Measurements from ENCODE around the gene GRK1.

Gene GRK1

GRCh38 chr13:113783200-113783881 lies 116.3 kb downstream of the GRK1 start:
- DNase-seq = no peak

DNA sequence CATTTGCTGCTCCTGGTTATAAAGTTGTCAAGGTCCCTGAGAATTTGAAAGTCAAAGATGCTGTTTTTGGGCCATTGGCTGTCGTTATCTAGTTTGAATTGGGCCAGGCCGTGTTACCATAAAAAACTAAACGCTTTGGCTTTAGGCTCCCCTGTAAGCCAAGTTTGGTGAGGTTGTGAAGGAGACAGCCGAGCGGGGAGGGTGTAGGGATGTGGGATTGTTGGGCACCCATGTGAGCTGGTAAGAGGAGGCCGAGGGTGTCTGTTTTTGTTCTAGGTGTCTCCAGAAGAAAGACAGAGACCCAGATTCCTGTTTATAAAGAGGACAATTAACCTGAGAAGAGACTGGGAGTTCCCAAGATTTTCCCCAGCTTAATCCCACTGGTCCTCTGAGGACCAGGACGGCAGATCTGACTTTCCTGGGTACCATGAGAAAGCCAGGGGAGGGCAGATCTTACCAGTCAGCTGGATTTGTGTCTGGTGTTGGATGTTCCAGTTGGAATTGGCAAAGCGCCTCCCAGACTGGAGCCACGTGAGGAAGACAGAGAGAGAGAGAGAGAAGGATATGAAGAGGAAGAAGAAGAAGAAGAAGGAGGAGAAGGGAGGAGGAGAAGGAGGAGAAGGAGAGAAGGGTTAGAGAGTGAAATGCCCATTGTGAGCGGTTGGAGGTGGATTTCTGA lies 117.1 kb downstream of the GRK1 start:
- no peak for DNase-seq

DNA sequence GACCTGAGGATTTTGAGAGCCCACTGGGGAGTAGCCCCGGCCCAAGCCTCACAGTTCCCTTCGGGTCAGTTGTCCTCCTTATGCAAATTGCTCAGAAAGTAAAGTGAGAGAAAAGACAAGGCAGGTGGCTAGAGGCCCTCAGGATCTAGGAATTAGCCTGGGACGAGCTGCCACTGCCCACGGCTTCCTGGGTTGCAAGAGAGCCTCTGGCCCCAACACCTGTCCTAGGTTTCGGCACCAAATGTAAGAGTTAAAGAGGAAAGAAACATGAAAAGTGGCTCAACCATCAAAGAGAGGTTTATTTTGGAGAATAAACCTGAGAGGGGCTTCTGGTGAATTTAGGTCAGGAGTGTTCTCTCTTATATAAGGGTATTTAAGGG lies 117.6 kb downstream of the GRK1 start:
- DNase-seq = no peak

DNA sequence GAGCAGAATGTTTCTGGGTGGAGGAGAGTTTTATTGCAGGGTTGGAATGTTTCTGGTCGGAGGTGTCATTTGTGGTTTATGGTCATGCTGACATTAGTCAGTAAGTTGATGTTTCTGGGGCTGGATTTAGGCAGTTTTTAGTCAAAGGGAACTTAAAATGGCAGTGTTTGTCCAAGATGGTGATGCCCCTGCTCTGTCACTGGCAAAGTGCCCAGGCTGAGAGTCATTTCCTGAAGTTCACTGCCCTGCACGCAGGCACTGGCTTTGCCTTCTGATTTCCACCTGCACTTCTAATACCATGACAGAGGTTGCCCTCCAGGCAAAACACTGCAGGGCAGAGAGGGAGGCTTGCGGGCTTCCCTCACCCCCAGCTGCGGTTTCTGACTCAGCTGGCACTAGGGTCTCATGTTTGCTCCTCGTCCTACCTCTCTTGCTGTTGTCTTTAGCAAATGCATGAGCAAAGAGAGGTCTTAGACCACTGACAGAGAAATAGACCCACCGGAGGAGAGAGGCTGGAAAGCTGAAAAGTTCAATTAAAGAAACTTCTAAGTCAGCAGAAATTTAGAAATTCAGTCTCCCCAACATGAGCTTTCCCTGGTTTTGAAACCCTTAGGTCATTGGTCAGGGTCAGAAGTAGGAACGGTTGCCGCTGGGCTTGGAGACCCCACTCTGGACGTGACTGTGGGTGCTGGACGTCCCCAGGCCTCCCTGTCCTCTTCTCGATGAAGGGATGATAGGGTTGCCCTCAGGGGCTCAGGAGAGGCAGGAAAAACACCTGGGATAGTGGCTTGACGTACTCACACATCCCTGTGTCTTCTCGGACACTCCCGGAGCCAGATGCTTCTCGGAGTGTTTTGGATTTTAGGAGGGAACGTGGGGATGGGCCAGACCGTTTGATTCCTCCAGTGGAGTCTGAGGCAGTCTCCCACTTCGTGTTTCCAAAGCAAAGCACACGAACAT lies 118.3 kb downstream of the GRK1 start:
- DNase-seq = no peak

DNA sequence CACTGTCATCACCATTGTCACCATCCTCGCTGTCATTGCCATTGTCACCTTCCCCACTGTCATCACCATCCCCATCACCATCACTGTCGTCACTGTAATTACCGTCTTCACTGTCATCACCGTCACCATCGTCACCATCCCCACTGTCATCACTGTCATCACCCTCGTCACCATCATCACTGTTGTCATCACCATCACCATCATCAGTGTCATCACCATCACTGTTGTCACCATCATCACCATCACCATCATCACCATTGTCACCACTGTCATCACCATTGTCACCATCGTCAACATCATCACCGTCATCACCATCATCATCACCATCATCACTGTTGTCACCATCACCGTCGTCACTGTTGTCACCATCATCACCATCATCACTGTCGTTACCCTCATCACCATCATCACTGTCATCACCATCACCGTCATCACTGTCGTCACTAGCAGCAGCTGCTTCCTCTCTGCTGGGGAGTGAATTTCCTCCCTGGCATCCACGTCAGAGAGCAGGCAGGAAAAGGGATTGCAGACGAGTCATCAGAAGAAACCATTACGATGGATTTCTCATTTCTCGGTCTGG lies 119.3 kb downstream of the GRK1 start:
- DNase-seq = no peak
